Stimulated activated CD4-positive, alpha-beta T cell treated with anti-CD3 and anti-CD28 coated beads, Interleukin-4, amount 100 ng/mL, for 24 hours (primary cell): Measurements from ENCODE around the gene SIK3.
"Not testable (repeated sequence)": the region's sequence is repeated elsewhere in the genome, so short reads cannot be mapped to it uniquely, and the experiment has no call there.

Experiments
- DNase-seq: peaks from one replicate; pipeline ENCODE4 v3.0.0-alpha.2; 2020

Gene SIK3

DNA sequence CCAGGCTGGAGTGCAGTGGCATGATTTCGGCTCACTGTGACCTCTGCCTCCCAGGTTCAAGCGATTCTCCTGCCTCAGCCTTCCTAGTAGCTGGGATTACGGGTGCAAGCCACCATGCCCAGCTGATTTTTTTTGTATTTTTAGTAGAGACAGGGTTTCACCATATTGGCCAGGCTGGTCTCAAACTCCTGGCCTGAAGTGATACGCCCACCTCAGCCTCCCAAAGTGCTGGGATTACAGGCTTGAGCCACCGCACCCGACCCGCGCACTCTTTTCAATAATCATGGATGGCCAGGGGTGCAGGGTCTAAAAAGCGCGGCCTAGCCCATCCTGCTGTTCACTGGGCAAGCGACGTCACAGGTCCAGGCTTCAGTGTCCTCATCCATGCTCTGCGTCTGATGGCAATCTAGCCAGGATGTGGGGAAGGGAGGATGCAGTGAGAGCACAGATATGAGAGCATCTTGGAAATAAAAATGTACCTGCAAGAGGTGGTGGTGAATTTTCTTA, 263.6 kb downstream of the SIK3 start:
- not testable (repeated sequence) for DNase-seq

DNA sequence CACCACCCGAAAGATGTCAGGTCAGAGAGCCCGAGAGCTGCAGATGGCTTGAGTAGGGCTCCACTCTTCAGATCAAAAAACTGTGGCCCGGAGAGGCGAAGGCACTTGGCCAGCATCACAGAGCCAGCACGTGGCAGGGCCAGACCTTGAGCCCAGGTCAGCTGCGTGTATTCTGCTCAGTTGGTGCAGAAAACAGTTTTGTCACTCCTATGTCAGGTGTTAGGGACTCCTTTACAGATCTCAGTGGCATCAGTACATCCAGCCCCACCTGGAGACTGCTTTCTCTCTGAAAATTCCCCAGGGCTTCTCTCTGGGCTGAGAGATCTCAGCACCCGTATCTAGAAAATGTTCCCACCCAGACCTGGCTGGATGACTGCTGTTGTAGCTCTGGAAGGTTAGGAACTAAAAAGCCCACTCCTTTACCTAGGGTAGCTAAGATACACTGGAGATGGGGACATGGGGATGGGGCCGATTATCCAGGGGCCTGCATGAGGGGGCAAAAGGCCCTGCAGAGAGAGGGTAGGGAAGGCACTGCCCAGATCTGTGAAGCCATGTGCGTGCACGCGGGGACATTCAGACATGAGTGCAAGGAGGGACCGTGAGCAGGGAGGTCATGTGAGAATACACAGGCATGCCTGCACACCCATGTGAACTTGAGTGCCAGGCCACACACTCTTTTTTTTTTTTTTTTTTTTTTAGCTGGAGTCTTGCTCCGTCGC, 264.3 kb downstream of the SIK3 start:
- DNase-seq: no peak

DNA sequence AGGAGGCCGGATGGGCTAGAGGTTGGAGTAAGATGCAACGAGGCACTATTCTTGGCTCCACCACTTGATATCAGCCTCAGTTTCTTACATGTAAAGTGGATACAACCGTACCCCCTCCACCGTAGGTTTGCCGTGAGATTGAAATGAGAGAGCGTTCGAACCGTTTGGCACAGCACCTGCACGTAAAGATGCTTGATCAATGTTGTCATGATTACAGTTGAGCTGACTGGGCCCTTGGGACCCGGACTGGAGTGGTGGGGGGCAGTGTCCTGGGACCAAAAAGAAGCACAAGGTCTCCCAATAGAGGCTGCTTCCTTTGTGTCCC, 264.8 kb downstream of the SIK3 start:
- no peak for DNase-seq

- no peak for DNase-seq
These were observed 265.6 kb downstream of the SIK3 start for GRCh38 chr11:116832350-116833290.

GRCh38 chr11:116831790-116832349, 266.4 kb downstream of the SIK3 start:
- no peak for DNase-seq

DNA sequence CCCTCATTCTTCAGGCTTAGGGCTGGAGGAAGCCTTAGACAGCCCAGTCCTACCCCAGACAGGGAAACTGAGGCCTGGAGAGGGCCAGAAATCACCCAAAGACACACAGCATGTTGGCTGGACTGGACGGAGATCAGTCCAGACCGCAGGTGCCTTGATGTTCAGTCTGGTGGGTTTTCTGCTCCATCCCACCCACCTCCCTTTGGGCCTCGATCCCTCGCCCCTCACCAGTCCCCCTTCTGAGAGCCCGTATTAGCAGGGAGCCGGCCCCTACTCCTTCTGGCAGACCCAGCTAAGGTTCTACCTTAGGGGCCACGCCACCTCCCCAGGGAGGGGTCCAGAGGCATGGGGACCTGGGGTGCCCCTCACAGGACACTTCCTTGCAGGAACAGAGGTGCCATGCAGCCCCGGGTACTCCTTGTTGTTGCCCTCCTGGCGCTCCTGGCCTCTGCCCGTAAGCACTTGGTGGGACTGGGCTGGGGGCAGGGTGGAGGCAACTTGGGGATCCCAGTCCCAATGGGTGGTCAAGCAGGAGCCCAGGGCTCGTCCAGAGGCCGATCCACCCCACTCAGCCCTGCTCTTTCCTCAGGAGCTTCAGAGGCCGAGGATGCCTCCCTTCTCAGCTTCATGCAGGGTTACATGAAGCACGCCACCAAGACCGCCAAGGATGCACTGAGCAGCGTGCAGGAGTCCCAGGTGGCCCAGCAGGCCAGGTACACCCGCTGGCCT, 267.9 kb downstream of the SIK3 start:
- no peak for DNase-seq

- DNase-seq: no peak
These were observed 268.6 kb downstream of the SIK3 start, which contains the start of gene APOC3 for GRCh38 chr11:116829525-116830183. Gene APOC3, plus strand, starts transcription at chr11:116829907. Its CDS starts 676 bp downstream, at chr11:116830583.

DNA sequence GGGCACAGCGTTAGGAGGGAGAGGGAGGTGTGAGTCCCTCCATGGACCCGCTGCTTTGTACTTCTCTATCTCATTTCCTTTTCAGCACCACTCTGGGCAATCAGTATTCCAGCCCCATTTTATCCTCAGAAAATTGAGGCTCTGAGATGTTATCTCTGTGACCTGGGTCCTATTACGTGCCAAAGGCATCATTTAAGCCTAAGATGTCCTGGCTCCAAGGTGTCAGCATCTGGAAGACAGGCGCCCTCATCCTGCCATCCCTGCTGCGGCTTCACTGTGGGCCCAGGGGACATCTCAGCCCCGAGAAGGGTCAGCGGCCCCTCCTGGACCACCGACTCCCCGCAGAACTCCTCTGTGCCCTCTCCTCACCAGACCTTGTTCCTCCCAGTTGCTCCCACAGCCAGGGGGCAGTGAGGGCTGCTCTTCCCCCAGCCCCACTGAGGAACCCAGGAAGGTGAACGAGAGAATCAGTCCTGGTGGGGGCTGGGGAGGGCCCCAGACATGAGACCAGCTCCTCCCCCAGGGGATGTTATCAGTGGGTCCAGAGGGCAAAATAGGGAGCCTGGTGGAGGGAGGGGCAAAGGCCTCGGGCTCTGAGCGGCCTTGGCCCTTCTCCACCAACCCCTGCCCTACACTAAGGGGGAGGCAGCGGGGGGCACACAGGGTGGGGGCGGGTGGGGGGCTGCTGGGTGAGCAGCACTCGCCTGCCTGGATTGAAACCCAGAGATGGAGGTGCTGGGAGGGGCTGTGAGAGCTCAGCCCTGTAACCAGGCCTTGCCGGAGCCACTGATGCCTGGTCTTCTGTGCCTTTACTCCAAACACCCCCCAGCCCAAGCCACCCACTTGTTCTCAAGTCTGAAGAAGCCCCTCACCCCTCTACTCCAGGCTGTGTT, 269.4 kb downstream of the SIK3 start:
- no peak for DNase-seq

GRCh38 chr11:116827461-116827860, 270.8 kb downstream of the SIK3 start:
- no peak for DNase-seq

GRCh38 chr11:116826751-116827431, 271.3 kb downstream of the SIK3 start:
- DNase-seq: no peak

GRCh38 chr11:116825854-116826750, 272.1 kb downstream of the SIK3 start:
- DNase-seq: no peak

DNA sequence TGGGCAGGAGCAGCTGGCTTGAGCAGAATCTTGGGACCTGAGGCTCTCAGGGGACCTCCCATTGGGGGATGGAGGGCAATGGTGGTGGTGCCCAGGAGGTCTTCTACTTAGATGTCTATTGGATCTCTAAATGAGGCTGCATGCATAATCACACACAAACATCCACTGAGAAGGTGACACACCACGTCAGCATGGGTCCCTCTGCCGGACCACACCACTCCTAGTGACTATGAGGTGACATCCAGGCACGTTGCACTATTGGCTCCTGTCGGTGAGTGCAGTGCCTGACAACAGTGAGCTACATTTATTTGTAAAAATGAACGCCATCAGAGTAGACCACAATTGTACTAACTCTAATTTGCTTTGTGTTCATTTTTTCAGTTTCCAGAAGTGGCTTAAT, 272.8 kb downstream of the SIK3 start:
- no peak for DNase-seq

DNA sequence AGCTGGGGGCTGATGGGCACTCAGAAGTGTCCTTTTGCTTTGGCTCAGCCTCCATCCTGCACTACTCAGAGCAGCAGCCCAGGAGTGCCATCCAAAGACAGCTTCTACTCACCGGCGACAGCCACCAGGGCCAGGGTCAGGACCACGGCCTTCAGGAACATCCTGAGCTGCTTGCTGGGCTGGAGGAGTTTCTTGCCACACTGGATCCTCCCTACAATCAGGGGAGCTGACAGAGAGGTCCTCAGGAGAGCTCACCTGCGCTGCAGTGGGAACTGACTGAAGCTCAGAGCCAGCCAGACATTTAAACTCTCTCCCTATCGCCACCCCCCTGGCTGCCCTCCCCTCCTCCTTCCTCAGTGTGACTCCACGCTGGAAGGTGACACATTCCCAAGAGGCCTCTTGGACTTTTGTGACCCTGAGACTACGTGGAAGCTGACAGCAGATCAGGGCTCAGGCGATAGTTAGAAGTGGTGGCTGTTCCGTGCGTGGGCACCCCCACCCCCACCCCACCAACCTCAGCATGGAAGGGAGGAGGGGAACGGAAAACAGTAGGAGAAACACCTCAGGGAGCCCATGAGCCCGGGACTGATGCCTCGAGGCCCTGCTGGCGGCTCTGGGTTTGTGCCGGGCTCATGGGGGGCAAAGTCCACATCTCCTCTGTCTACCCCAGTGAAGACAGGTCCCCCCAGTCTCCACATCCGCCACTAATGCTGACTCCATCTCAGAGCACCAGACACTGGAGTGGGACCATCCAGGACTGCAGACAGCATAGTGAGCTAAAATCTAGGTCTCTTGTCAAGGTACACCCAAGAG, 275.0 kb downstream of the SIK3 start, which contains the start of gene APOA4:
Gene APOA4, minus strand, starts transcription at position 274 of the 813 bp plus-strand sequence. Its CDS starts 113 bp downstream, at position 161.
- DNase-seq: no peak

GRCh38 chr11:116822575-116822974, 275.7 kb downstream of the SIK3 start:
- DNase-seq: no peak

- DNase-seq: no peak
These were observed 276.9 kb downstream of the SIK3 start for GRCh38 chr11:116821050-116821918.

DNA sequence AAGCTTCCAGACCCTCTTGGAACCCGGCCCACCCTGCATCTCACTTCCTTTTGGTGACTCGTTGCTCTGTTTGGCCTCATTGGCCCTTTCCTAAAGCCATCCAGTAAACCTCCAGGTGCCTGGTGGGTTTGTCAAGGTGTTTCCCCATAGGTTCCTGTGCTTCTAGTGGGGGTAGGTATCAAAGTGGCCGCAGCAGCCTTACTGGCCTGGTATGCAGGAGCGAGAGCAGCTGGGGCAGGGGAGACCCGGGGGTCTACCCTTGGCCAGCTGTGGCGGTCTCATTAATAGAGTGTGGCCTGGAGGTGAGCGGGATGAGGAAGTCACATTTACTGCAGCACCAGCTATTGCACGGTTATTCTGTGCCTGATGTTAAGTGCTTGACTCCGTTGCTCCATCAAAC, 279.2 kb downstream of the SIK3 start:
- no peak for DNase-seq

DNA sequence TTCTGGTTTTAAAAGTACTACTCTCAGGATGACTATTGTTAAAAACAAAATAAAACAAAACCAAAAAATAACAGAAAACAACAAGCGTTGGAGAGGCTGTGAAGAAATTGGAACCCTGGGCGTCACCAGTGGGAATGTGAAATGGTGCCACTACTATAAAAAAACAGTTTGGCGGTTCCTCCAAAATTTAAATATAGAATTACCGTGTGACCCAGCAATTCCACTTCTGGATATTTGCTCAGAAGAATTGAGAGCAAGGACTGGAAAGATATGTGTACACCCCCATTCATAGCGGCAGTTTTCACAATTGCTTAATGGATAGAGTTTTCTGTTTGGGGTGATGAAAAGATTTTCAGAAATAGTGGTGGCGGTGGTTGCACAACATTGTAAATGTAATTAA, 283.7 kb downstream of the SIK3 start:
- no peak for DNase-seq
